ENCODE measurements around the gene KCND1. TPM values are rescaled to one million over a fixed set of nuclear protein-coding genes. Genes with fewer than 3 reads are reported as not detected.

The KCND1 gene
- polyA plus RNA-seq, 3 donors: 4.9 TPM; not detected in 2

DNA sequence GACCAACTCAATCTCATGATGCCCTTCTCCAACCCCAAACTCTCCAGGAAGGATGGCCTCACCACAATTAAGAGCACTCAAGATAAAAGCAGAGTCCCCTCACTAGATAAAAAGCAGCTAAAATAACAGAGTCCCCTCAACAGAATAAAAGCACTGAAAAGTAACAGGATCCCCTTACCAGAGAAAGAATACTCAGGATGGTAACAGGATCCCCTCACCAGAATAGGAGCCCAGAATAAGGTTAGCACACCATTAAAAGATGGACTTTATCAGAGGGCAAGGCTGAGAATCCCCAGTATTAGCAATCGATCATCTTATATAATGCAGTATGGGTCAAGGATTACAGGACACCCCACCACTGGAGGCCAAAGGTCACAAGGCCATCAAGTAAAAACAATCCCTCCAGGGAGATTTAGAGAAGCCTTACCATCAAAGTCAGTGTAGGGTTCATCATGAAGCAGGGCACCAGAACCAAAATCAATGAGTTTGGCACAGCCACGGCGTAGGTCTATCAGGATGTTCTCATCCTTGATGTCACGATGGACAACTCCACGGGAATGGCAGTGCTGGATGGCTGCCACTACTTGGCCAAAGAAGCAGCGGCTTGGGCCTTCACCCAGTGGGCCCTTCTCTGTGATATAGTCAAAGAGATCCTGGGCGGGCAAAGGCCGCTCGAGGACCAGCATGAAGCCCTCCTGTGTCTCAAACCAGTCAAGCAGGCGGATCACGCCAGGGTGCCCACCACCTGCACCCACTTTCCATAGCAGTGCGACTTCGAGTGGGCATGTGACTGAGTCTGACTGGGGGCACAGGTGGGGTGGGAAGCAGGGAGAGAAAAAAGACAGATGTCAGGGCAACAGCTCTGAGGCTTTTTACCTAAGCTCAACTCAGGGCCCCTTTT is 56.8 kb downstream of the KCND1 start:
- H3K4me3 ChIP-seq (replicated peaks in 1 of 3; ENCODE audit: low read depth in 2 of 3, low read length in 3 of 3): no peak overlapping the region
- Mint-ChIP-seq H3K9me3 (peaks cover 0 to 13% (median 4%) of the 10 kb centered on the region in 7 donors), H3K36me3 (peaks cover 18 to 21% of the 10 kb centered on the region in 2 donors), H3K27me3 (ENCODE audit: low read depth in 3 of 3) (peaks cover 0 to 18% (median 0%) of the 10 kb centered on the region in 3 donors), H3K27ac (peak overlapping the region in 3 of 7 donors; percentile 13 to 65 (median 32)), H3K4me3 (no peak overlapping the region), H3K4me1 (peaks cover 35% of the 10 kb centered on the region)
- no peak for DNase-seq
- intact Hi-C loops (cut with micrococcal nuclease): loop anchor here (5.0 to 10.0 kb wide), 3 partner anchors 42 to 230 kb away; partner anchors contain the start of genes OTUD5 (in 1 of the 2), TFE3 (in 1 of the 2) and WAS (in 1 of the 2)
- no peaks in the 10 kb centered on the region for H3K9me3 ChIP-seq (replicated peaks in 1 of 2; ENCODE audit: control insufficient read depth in 1 of 2, insufficient read depth in 1 of 2, low read length in 2 of 2)
- no peak overlapping the region for H3K4me2 ChIP-seq (replicated peaks; ENCODE audit: extremely low read depth, low read length, poor library complexity, severe bottlenecking)
- H3K79me2 ChIP-seq (ENCODE audit: insufficient read depth, low read length): peaks cover 26% of the 10 kb centered on the region
- peaks cover 38 to 40% of the 10 kb centered on the region in 2 donors for H3K4me1 ChIP-seq (ENCODE audit: control insufficient read depth in 1 of 2, insufficient read depth in 2 of 2, low read length in 2 of 2)
- peaks cover 7 to 25% of the 10 kb centered on the region in 2 donors for H3K36me3 ChIP-seq (replicated peaks in 1 of 2; ENCODE audit: control insufficient read depth in 1 of 2, insufficient read depth in 2 of 2, low read length in 2 of 2)
- no peak overlapping the region for H2AFZ ChIP-seq (ENCODE audit: insufficient read depth, low read depth, low read length, poor library complexity, severe bottlenecking)
- no peaks in the 10 kb centered on the region for H4K20me1 ChIP-seq (ENCODE audit: insufficient read depth, low read length)
- no peaks in the 10 kb centered on the region for H3K27me3 ChIP-seq (ENCODE audit: control insufficient read depth in 2 of 2, insufficient read depth in 2 of 2, low read length in 2 of 2)
- TF ChIP-seq, protein P1, sequence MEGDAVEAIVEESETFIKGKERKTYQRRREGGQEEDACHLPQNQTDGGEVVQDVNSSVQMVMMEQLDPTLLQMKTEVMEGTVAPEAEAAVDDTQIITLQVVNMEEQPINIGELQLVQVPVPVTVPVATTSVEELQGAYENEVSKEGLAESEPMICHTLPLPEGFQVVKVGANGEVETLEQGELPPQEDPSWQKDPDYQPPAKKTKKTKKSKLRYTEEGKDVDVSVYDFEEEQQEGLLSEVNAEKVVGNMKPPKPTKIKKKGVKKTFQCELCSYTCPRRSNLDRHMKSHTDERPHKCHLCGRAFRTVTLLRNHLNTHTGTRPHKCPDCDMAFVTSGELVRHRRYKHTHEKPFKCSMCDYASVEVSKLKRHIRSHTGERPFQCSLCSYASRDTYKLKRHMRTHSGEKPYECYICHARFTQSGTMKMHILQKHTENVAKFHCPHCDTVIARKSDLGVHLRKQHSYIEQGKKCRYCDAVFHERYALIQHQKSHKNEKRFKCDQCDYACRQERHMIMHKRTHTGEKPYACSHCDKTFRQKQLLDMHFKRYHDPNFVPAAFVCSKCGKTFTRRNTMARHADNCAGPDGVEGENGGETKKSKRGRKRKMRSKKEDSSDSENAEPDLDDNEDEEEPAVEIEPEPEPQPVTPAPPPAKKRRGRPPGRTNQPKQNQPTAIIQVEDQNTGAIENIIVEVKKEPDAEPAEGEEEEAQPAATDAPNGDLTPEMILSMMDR (IDR thresholded peaks at IDR 0.05): no peak
- no peak overlapping the region for H3K9ac ChIP-seq (ENCODE audit: insufficient read depth, low read length, poor library complexity, severe bottlenecking)
- 93% methylated on average over 4 of the region's 13 CpGs for WGBS (ENCODE audit: insufficient coverage)
- H3K27ac ChIP-seq (ENCODE audit: low read depth in 1 of 2, low read length in 2 of 2): no peak overlapping the region

DNA sequence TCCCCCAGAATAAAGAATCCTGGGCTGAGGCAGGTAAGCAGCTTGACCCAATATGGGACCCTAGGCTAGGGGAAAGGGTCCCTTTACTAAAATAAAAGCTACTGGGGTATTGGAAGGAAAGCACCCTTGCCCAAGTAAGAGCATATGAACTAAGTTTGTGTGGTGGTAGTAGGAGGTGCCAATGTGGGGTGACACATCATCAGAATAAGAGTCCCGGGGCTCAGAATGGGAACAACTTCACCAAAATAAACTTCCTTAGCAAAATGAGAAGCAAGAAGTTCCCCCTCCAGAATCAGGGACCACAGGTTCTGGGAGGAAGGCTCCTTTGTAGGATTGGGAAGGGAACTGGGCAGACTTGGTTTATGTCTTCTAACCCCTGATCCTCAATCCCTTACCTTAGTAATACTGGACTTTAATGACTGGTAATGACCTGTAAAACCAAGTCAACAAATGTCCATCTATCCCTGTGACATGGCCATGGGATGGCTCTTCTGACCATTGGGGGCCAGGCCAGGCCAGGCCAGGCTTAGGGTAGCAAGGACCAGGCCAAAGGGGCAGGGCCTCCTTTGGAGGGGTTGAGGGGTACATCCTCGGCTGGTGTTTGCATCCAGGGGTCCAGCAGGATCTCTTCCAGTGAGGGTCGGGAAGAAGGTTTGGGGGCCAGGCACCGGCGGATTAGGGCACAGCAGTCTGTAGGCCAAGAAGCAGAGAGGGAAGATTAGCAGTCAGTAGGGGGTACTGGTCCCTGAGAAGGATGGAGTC is 57.9 kb downstream of the KCND1 start:
- no peak overlapping the region for H3K4me3 Mint-ChIP-seq
- intact Hi-C loops (cut with micrococcal nuclease): loop anchor here (10.0 kb wide), 2 partner anchors 131 to 229 kb away; partner anchors contain the start of genes TFE3 (in 1 of the 2) and WAS (in 1 of the 2)
- Histone ChIP-seq H3K4me3 (replicated peaks in 1 of 3; ENCODE audit: low read depth in 2 of 3, low read length in 3 of 3) (no peak overlapping the region), H3K9ac (ENCODE audit: insufficient read depth, low read length, poor library complexity, severe bottlenecking) (no peak overlapping the region), H3K4me2 (replicated peaks; ENCODE audit: extremely low read depth, low read length, poor library complexity, severe bottlenecking) (no peak overlapping the region), H4K20me1 (ENCODE audit: insufficient read depth, low read length) (no peaks in the 10 kb centered on the region), H3K27ac (ENCODE audit: low read depth in 1 of 2, low read length in 2 of 2) (no peak overlapping the region), H3K36me3 (replicated peaks in 1 of 2; ENCODE audit: control insufficient read depth in 1 of 2, insufficient read depth in 2 of 2, low read length in 2 of 2) (peaks cover 7 to 30% of the 10 kb centered on the region in 2 donors), H3K9me3 (replicated peaks in 1 of 2; ENCODE audit: control insufficient read depth in 1 of 2, insufficient read depth in 1 of 2, low read length in 2 of 2) (no peaks in the 10 kb centered on the region), H3K27me3 (ENCODE audit: control insufficient read depth in 2 of 2, insufficient read depth in 2 of 2, low read length in 2 of 2) (no peaks in the 10 kb centered on the region), H3K79me2 (ENCODE audit: insufficient read depth, low read length) (peaks cover 27% of the 10 kb centered on the region), H3K4me1 (ENCODE audit: control insufficient read depth in 1 of 2, insufficient read depth in 2 of 2, low read length in 2 of 2) (peaks cover 31 to 32% of the 10 kb centered on the region in 2 donors), H2AFZ (ENCODE audit: insufficient read depth, low read depth, low read length, poor library complexity, severe bottlenecking) (no peak overlapping the region)
- TF ChIP-seq, protein P1 (IDR thresholded peaks at IDR 0.05): no peak
- H3K4me1 Mint-ChIP-seq: peaks cover 27% of the 10 kb centered on the region
- WGBS (ENCODE audit: insufficient coverage): no CpG with 5 or more reads among the region's 5 CpGs
- peak in 1 of 3 donors; percentile 20 for DNase-seq
- peaks cover 21 to 27% of the 10 kb centered on the region in 2 donors for H3K36me3 Mint-ChIP-seq
- peaks cover 0 to 19% (median 0%) of the 10 kb centered on the region in 3 donors for H3K27me3 Mint-ChIP-seq (ENCODE audit: low read depth in 3 of 3)
- peaks cover 0 to 13% (median 4%) of the 10 kb centered on the region in 7 donors for H3K9me3 Mint-ChIP-seq
- H3K27ac Mint-ChIP-seq: peak overlapping the region in 4 of 7 donors; percentile 32 to 68 (median 48)
